ENCODE results near the gene PGGT1B.
A peak's percentile ranks its signal among the peaks of the same experiment; 100 is the strongest.

PGGT1B gene

GRCh38 chr5:115262321-115263077 is at the start of gene PGGT1B:
Gene PGGT1B, minus strand, starts transcription at chr5:115262877. Its CDS starts 26 bp downstream, at chr5:115262851.
- peak; percentile 9 for DNase-seq

- DNase-seq: no peak
Observed at GRCh38 chr5:115309751-115310370, 47.2 kb upstream of the PGGT1B start.

GRCh38 chr5:115308815-115309214 is 46.1 kb upstream of the PGGT1B start:
- DNase-seq: no peak

GRCh38 chr5:115306011-115306536 is 43.4 kb upstream of the PGGT1B start:
- DNase-seq: no peak

- no peak for DNase-seq
Observed at GRCh38 chr5:115304496-115304895, 41.8 kb upstream of the PGGT1B start.

GRCh38 chr5:115298811-115299210 is 36.1 kb upstream of the PGGT1B start:
- no peak for DNase-seq

GRCh38 chr5:115297031-115297430 is 34.4 kb upstream of the PGGT1B start:
- DNase-seq: no peak

GRCh38 chr5:115296124-115297022 is 33.7 kb upstream of the PGGT1B start, which contains the start of gene CCDC112:
Gene CCDC112, minus strand, starts transcription at chr5:115296654. Its CDS starts 111 bp downstream, at chr5:115296543.
- DNase-seq: no peak

GRCh38 chr5:115295777-115296123 is 33.1 kb upstream of the PGGT1B start:
- no peak for DNase-seq

GRCh38 chr5:115291397-115291796 is 28.7 kb upstream of the PGGT1B start:
- no peak for DNase-seq

GRCh38 chr5:115289104-115289503 is 26.4 kb upstream of the PGGT1B start:
- no peak for DNase-seq

- no peak for DNase-seq
Observed at GRCh38 chr5:115284021-115284420, 21.3 kb upstream of the PGGT1B start.

- no peak for DNase-seq
Observed at GRCh38 chr5:115282131-115282530, 19.5 kb upstream of the PGGT1B start.

GRCh38 chr5:115274584-115274983 is 11.9 kb upstream of the PGGT1B start:
- DNase-seq: no peak

GRCh38 chr5:115272297-115272958 is 9.8 kb upstream of the PGGT1B start:
- no peak for DNase-seq

GRCh38 chr5:115271295-115272050 is 8.8 kb upstream of the PGGT1B start:
- DNase-seq: no peak

- DNase-seq: no peak
Observed at GRCh38 chr5:115267617-115268016, 4.9 kb upstream of the PGGT1B start.

GRCh38 chr5:115265220-115265619 is 2.5 kb upstream of the PGGT1B start:
- DNase-seq: no peak

GRCh38 chr5:115264786-115265185 is 2.1 kb upstream of the PGGT1B start:
- DNase-seq: no peak

GRCh38 chr5:115263078-115263380 is 352 bp upstream of the PGGT1B start:
- DNase-seq: no peak

GRCh38 chr5:115262011-115262320 is 711 bp downstream of the PGGT1B start:
- DNase-seq: no peak

GRCh38 chr5:115260248-115260647 is 2.4 kb downstream of the PGGT1B start:
- no peak for DNase-seq
